GM19328 (cell line): ENCODE measurements around the gene CEP68.
"Not testable (repeated sequence)": the region's sequence is repeated elsewhere in the genome, so short reads cannot be mapped to it uniquely, and the experiment has no call there.

Experiments
- ATAC-seq: cut with Tn5 transposase; IDR thresholded peaks from one replicate; pipeline ENCODE4 v1.9.1; 2021; ENCODE audit warnings: mild to moderate bottlenecking, moderate library complexity; ENCODE audit not compliant: unreplicated experiment

CEP68 gene

GRCh38 chr2:65129286-65129825, 73.1 kb downstream of the CEP68 start:
- ATAC-seq = no peak

GRCh38 chr2:65129826-65130663, 73.8 kb downstream of the CEP68 start, which contains the start of gene RAB1A:
TSS of gene RAB1A (minus strand) at chr2:65130106. CDS start at chr2:65129915, 191 bp downstream.
- peak; percentile 95 for ATAC-seq

GRCh38 chr2:65130664-65131175, 74.5 kb downstream of the CEP68 start:
- ATAC-seq = peak; percentile 18

GRCh38 chr2:65132930-65133329, 76.7 kb downstream of the CEP68 start:
- ATAC-seq = not testable (repeated sequence)

GRCh38 chr2:65133626-65134025, 77.4 kb downstream of the CEP68 start:
- ATAC-seq = no peak

- ATAC-seq = no peak
Measured at GRCh38 chr2:65134158-65134557, 77.9 kb downstream of the CEP68 start.

GRCh38 chr2:65136253-65136652, 80.0 kb downstream of the CEP68 start:
- ATAC-seq = no peak
